Neural progenitor cell (in vitro differentiated cells): ENCODE results near the gene GPR137B. TPM values are rescaled to one million over a fixed set of nuclear protein-coding genes. Genes with fewer than 3 reads are reported as not detected.
A peak's percentile ranks its signal among the peaks of the same experiment; 100 is the strongest.

Experiments
- DNase-seq: peaks from one replicate; pipeline ENCODE4 v3.0.0-alpha.2; 2016; ENCODE audit warnings: low spot score
- H2AFZ ChIP-seq: fragments of 200-600 bp; sonication (generic); replicated peaks from 2 replicates; pipeline ENCODE4 v1.6.1; 2016; ENCODE audit warnings: antibody characterized with exemption
- H3F3A ChIP-seq: fragments of 200-600 bp; sonication (generic); 2 replicates; pipeline ENCODE4 v1.6.1; 2016; ENCODE audit warnings: antibody characterized with exemption, low read depth
- H3K27ac ChIP-seq: fragments of 200-600 bp; sonication (generic); 2 replicates; pipeline ENCODE4 v1.5.1; 2016; ENCODE audit warnings: mild to moderate bottlenecking
- H3K27me3 ChIP-seq: fragments of 200-600 bp; sonication (generic); 2 replicates; pipeline ENCODE4 v1.6.1; 2016; ENCODE audit warnings: mild to moderate bottlenecking, moderate library complexity
- H3K36me3 ChIP-seq: fragments of 200-600 bp; sonication (generic); 2 replicates; pipeline ENCODE4 v1.5.1; 2016
- H3K4me1 ChIP-seq: fragments of 200-600 bp; sonication (generic); 2 replicates; pipeline ENCODE4 v1.6.1; 2016; ENCODE audit warnings: mixed run types
- H3K4me2 ChIP-seq: fragments of 200-600 bp; sonication (generic); 2 replicates; pipeline ENCODE4 v1.6.1; 2016
- H3K4me3 ChIP-seq: fragments of 200-600 bp; sonication (generic); 2 replicates; pipeline ENCODE4 v1.5.1; 2016
- H3K79me2 ChIP-seq: fragments of 200-600 bp; sonication (generic); 2 replicates; pipeline ENCODE4 v1.6.1; 2016; ENCODE audit warnings: low read depth
- H3K9ac ChIP-seq: fragments of 200-600 bp; sonication (generic); 2 replicates; pipeline ENCODE4 v1.6.1; 2016
- H3K9me3 ChIP-seq: fragments of 200-600 bp; sonication (generic); 2 replicates; pipeline ENCODE4 v1.5.1; 2016; ENCODE audit warnings: low read depth
- H4K20me1 ChIP-seq: fragments of 200-600 bp; sonication (generic); 2 replicates; pipeline ENCODE4 v1.6.1; 2016; ENCODE audit warnings: low read depth
- H3K27ac Mint-ChIP-seq: 3 replicates; pipeline ENCODE4 v1.8.0; 2021; ENCODE audit warnings: mixed read lengths
- H3K27me3 Mint-ChIP-seq: 2 replicates; pipeline ENCODE4 v1.8.0; 2022; ENCODE audit warnings: low read depth, mild to moderate bottlenecking, inconsistent platforms, moderate library complexity, mixed read lengths; ENCODE audit not compliant: insufficient read depth
- H3K36me3 Mint-ChIP-seq: 3 replicates; pipeline ENCODE4 v1.8.0; 2021; ENCODE audit warnings: mixed read lengths
- H3K4me1 Mint-ChIP-seq: 3 replicates; pipeline ENCODE4 v1.8.0; 2021; ENCODE audit warnings: mixed read lengths
- H3K4me3 Mint-ChIP-seq: 3 replicates; pipeline ENCODE4 v1.8.0; 2021; ENCODE audit warnings: mild to moderate bottlenecking, moderate library complexity, mixed read lengths
- H3K9me3 Mint-ChIP-seq: 3 replicates; pipeline ENCODE4 v1.8.0; 2020; ENCODE audit warnings: mixed read lengths
- CTCF ChIP-seq: fragments of 200-600 bp; sonication (generic); IDR thresholded peaks from 2 replicates; pipeline ENCODE4 v1.5.1; 2017; ENCODE audit warnings: antibody characterized with exemption, mild to moderate bottlenecking
- EZH2 ChIP-seq: fragments of 200-600 bp; sonication (generic); IDR thresholded peaks from 2 replicates; pipeline ENCODE4 v1.6.1; 2017; ENCODE audit warnings: antibody characterized with exemption, mild to moderate bottlenecking, moderate library complexity
- EZH2phosphoT487 ChIP-seq: fragments of 200-600 bp; sonication (generic); IDR thresholded peaks from 2 replicates; pipeline ENCODE4 v1.6.1; 2017; ENCODE audit warnings: antibody characterized with exemption
- total RNA-seq: library from RNA; depleted of rRNA; stranded (reverse); fragments of >200 nt; gene quantifications from 2 replicates; pipeline ENCODE4 v1.2.3, GENCODE V29; 2015; ENCODE audit warnings: low replicate concordance

Gene GPR137B
- total RNA-seq, 1 donor from 2014 or later, result 4.3 TPM

DNA sequence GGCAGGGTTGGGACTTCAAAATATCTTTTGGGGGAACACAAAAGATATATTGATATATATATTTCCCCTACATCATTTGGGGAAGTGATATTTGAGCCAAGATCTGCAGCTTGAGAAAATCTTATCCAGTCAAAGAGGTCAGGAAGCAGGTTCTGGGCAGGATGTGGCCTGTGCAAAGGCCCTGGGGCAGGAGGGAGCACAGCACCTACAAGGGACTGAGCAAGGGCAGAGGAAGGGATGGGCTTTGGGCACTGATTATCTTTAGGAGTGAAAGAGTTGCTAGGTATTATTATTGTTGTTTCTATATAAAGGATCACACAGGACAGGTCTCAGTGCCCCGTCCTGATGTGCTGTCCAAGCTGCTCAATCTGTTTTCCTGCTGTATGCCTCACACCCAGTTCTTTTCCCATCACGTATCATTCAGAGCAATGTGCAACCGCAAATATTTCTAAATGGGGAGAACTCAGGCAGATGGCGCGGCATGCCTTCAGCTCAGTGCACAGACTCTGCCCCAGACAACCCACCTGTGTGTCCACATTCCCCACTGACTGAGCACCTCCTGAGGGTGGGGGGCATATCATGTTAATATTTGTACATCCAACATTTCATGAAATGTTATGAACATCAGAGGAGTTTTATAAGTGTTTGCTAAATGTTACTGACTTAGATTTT lies 28.1 kb upstream of the GPR137B start:
- no peaks in the 10 kb centered on the region for H3K9me3 ChIP-seq
- TF ChIP-seq EZH2phosphoT487 (no peak), EZH2 (no peak)
- H3K36me3 ChIP-seq, result no peaks in the 10 kb centered on the region
- no peak overlapping the region for H3K4me3 Mint-ChIP-seq
- no peaks in the 10 kb centered on the region for H3K4me1 ChIP-seq
- H3K27me3 ChIP-seq, result no peaks in the 10 kb centered on the region
- H3K9ac ChIP-seq, result no peak overlapping the region
- no peak overlapping the region for H3K27ac Mint-ChIP-seq
- H2AFZ ChIP-seq, result no peak overlapping the region
- no peaks in the 10 kb centered on the region for H3K36me3 Mint-ChIP-seq
- H3K27ac ChIP-seq, result no peak overlapping the region
- DNase-seq, result no peak
- H4K20me1 ChIP-seq, result no peaks in the 10 kb centered on the region
- no peak overlapping the region for H3K4me2 ChIP-seq
- H3F3A ChIP-seq, result no peaks in the 10 kb centered on the region
- H3K79me2 ChIP-seq, result no peaks in the 10 kb centered on the region
- no peak overlapping the region for H3K4me3 ChIP-seq
- no peaks in the 10 kb centered on the region for H3K9me3 Mint-ChIP-seq
- no peaks in the 10 kb centered on the region for H3K4me1 Mint-ChIP-seq
- peaks cover 6% of the 10 kb centered on the region for H3K27me3 Mint-ChIP-seq

GRCh38 chr1:236117710-236118109 lies 24.6 kb upstream of the GPR137B start:
- no peaks in the 10 kb centered on the region for H3K36me3 Mint-ChIP-seq
- Histone ChIP-seq H3K27me3 (no peaks in the 10 kb centered on the region), H3K4me1 (peaks cover 5% of the 10 kb centered on the region), H3K9me3 (no peaks in the 10 kb centered on the region), H3K9ac (no peak overlapping the region), H3K79me2 (no peaks in the 10 kb centered on the region), H3K4me2 (no peak overlapping the region), H4K20me1 (no peaks in the 10 kb centered on the region), H3K27ac (no peak overlapping the region), H3K36me3 (no peaks in the 10 kb centered on the region), H2AFZ (no peak overlapping the region), H3K4me3 (no peak overlapping the region), H3F3A (no peaks in the 10 kb centered on the region)
- peaks cover 2% of the 10 kb centered on the region for H3K27me3 Mint-ChIP-seq
- H3K27ac Mint-ChIP-seq, result no peak overlapping the region
- no peak overlapping the region for H3K4me3 Mint-ChIP-seq
- TF ChIP-seq EZH2 (no peak), EZH2phosphoT487 (no peak)
- H3K9me3 Mint-ChIP-seq, result no peaks in the 10 kb centered on the region
- DNase-seq, result no peak
- H3K4me1 Mint-ChIP-seq, result peaks cover 9% of the 10 kb centered on the region

DNA sequence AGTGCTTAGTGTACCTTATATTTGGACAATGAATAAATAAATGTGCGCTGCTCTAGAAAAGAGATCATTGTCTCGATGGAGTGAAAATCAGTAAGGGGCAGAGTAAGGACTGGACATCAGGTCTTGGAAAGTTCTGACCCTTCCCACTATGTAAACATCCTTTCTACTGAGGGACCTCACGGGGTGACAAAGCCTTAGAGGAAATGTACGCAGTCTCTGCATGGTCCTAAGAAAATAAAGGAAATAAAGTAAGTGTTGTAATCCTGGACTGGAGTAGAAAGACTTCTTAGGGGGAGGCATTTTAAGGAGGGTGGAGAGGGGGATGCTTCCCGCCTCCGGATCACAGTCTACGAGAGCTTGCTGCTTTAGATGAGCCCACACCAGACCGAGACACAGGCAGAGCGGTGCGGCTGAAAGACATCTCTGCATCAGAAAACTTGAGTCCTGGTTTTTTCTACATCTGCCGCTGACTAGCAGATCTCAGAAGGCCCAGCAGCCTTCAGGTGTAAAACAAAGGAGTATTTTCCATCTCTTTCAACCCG lies 22.3 kb upstream of the GPR137B start:
- no peak overlapping the region for H3K4me3 Mint-ChIP-seq
- Histone ChIP-seq H3K27ac (no peak overlapping the region), H3K4me2 (no peak overlapping the region), H3K4me3 (no peak overlapping the region), H3K9me3 (no peaks in the 10 kb centered on the region), H3K27me3 (no peaks in the 10 kb centered on the region), H3K4me1 (peaks cover 5% of the 10 kb centered on the region), H4K20me1 (no peaks in the 10 kb centered on the region), H3F3A (no peaks in the 10 kb centered on the region), H2AFZ (peak overlapping the region; percentile 72), H3K9ac (no peak overlapping the region), H3K79me2 (no peaks in the 10 kb centered on the region), H3K36me3 (no peaks in the 10 kb centered on the region)
- TF ChIP-seq EZH2phosphoT487 (no peak), CTCF (no peak), EZH2 (no peak)
- H3K9me3 Mint-ChIP-seq, result no peaks in the 10 kb centered on the region
- peak overlapping the region; percentile 55 for H3K27ac Mint-ChIP-seq
- H3K4me1 Mint-ChIP-seq, result peaks cover 9% of the 10 kb centered on the region
- peaks cover 12% of the 10 kb centered on the region for H3K27me3 Mint-ChIP-seq
- DNase-seq, result no peak
- H3K36me3 Mint-ChIP-seq, result no peaks in the 10 kb centered on the region

DNA sequence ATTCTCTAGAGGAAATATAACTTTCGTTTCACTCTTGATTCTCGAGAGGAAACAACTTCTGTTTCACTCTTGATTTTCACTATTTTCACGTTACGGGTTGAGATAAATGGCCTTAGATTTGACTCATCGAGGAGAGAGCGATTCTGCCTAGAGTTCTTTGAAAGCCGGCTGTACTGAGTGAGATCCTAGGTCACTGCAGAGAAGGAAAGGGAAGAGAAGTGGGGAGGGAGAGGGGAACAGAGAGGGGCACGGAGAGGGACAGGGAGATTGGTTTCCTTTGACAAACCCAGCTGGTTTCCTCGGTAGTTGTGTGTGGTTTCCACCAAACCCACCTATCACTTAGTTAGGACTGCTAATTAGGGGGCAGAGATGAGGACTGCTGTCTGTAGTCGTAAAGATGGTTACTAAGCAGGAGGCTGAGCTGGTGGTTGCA lies 21.6 kb upstream of the GPR137B start:
- H3K4me2 ChIP-seq, result no peak overlapping the region
- no peaks in the 10 kb centered on the region for H3K9me3 Mint-ChIP-seq
- no peaks in the 10 kb centered on the region for H3K9me3 ChIP-seq
- H3K36me3 Mint-ChIP-seq, result no peaks in the 10 kb centered on the region
- peaks cover 9% of the 10 kb centered on the region for H3K4me1 Mint-ChIP-seq
- no peak overlapping the region for H3K4me3 ChIP-seq
- TF ChIP-seq CTCF (no peak), EZH2phosphoT487 (no peak), EZH2 (no peak)
- H3K27me3 ChIP-seq, result no peaks in the 10 kb centered on the region
- DNase-seq, result no peak
- no peaks in the 10 kb centered on the region for H3F3A ChIP-seq
- no peaks in the 10 kb centered on the region for H3K79me2 ChIP-seq
- peaks cover 12% of the 10 kb centered on the region for H3K27me3 Mint-ChIP-seq
- H4K20me1 ChIP-seq, result no peaks in the 10 kb centered on the region
- H3K4me1 ChIP-seq, result peaks cover 5% of the 10 kb centered on the region
- peak overlapping the region; percentile 72 for H2AFZ ChIP-seq
- H3K9ac ChIP-seq, result no peak overlapping the region
- H3K27ac ChIP-seq, result no peak overlapping the region
- H3K4me3 Mint-ChIP-seq, result no peak overlapping the region
- H3K27ac Mint-ChIP-seq, result no peak overlapping the region
- H3K36me3 ChIP-seq, result no peaks in the 10 kb centered on the region
